Activated CD8-positive, alpha-beta T cell treated with anti-CD3 and anti-CD28 coated beads for 36 hours (primary cell): ENCODE results near the gene ATP2B2. TPM values are rescaled to one million over a fixed set of nuclear protein-coding genes. Genes with fewer than 3 reads are reported as not detected.

Source experiments
- ATAC-seq: fragments of 200-7000 bp; cut with Tn5 transposase; one replicate; pipeline ENCODE4 v1.10.0; 2021; ENCODE audit warnings: mild to moderate bottlenecking, moderate library complexity
- CTCF ChIA-PET: fragments of 350-600 bp; sonication (Branson Sonifier 250); formaldehyde crosslinking; loops from one replicate; lab custom pipeline; 2021; ENCODE audit warnings: antibody characterized with exemption; lab: Charles Lee
- POLR2A ChIA-PET: fragments of 350-600 bp; sonication (Branson Sonifier 250); formaldehyde crosslinking; loops from one replicate; lab custom pipeline; 2021; ENCODE audit warnings: antibody characterized with exemption; lab: Charles Lee
- DNase-seq: peaks from one replicate; pipeline ENCODE4 v3.0.0-alpha.2; 2020
- H3K27ac Mint-ChIP-seq: one replicate; pipeline ENCODE4 v1.8.0; 2021; ENCODE audit warnings: mild to moderate bottlenecking, mixed read lengths
- H3K27me3 Mint-ChIP-seq: one replicate; pipeline ENCODE4 v1.8.0; 2021; ENCODE audit warnings: mixed read lengths
- H3K36me3 Mint-ChIP-seq: one replicate; pipeline ENCODE4 v1.8.0; 2021; ENCODE audit warnings: low read depth, mixed read lengths
- H3K4me1 Mint-ChIP-seq: one replicate; pipeline ENCODE4 v1.8.0; 2021; ENCODE audit warnings: low read depth, mixed read lengths
- H3K4me3 Mint-ChIP-seq: one replicate; pipeline ENCODE4 v1.8.0; 2021; ENCODE audit warnings: mild to moderate bottlenecking, moderate library complexity, mixed read lengths
- H3K9me3 Mint-ChIP-seq: one replicate; pipeline ENCODE4 v1.8.0; 2021; ENCODE audit warnings: mixed read lengths
- intact Hi-C: fragments of 100-400 bp; cut with micrococcal nuclease; formaldehyde crosslinking; loops from one replicate; pipeline ENCODE4 v1.10.0; 2022
- total RNA-seq, 2 experiments: library from RNA; stranded (reverse); gene quantifications; one replicate each; pipeline ENCODE4 v1.2.3, GENCODE V29; 2021
- TF ChIP-seq, protein P1 (sequence below): fragments of 200-600 bp; IDR thresholded peaks from one replicate; pipeline ENCODE4 v1.8.0; 2022; ENCODE audit warnings: antibody characterized with exemption, mild to moderate bottlenecking

Gene ATP2B2
- total RNA-seq, 2 experiments from 2014 or later, result not detected

- ATAC-seq (no peak), DNase-seq (no peak)
- POLR2A ChIA-PET, result interaction anchor here (0.9 kb wide), 1 partner anchor 11 kb away, joined by 3 read pairs; no protein-coding TSS in a partner anchor
- Mint-ChIP-seq H3K36me3 (no peaks in the 10 kb centered on the region), H3K27me3 (no peaks in the 10 kb centered on the region), H3K27ac (no peak overlapping the region), H3K4me3 (no peak overlapping the region), H3K9me3 (no peaks in the 10 kb centered on the region), H3K4me1 (no peaks in the 10 kb centered on the region)
- CTCF ChIA-PET, result interaction anchor here (1.0 kb wide), 1 partner anchor 82 kb away, joined by 4 read pairs; no protein-coding TSS in a partner anchor
- TF ChIP-seq, protein P1, sequence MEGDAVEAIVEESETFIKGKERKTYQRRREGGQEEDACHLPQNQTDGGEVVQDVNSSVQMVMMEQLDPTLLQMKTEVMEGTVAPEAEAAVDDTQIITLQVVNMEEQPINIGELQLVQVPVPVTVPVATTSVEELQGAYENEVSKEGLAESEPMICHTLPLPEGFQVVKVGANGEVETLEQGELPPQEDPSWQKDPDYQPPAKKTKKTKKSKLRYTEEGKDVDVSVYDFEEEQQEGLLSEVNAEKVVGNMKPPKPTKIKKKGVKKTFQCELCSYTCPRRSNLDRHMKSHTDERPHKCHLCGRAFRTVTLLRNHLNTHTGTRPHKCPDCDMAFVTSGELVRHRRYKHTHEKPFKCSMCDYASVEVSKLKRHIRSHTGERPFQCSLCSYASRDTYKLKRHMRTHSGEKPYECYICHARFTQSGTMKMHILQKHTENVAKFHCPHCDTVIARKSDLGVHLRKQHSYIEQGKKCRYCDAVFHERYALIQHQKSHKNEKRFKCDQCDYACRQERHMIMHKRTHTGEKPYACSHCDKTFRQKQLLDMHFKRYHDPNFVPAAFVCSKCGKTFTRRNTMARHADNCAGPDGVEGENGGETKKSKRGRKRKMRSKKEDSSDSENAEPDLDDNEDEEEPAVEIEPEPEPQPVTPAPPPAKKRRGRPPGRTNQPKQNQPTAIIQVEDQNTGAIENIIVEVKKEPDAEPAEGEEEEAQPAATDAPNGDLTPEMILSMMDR, result no peak
- intact Hi-C loops, result no loop called here
These were observed 78.8 kb downstream of the ATP2B2 start for GRCh38 chr3:10426346-10427220.

DNA sequence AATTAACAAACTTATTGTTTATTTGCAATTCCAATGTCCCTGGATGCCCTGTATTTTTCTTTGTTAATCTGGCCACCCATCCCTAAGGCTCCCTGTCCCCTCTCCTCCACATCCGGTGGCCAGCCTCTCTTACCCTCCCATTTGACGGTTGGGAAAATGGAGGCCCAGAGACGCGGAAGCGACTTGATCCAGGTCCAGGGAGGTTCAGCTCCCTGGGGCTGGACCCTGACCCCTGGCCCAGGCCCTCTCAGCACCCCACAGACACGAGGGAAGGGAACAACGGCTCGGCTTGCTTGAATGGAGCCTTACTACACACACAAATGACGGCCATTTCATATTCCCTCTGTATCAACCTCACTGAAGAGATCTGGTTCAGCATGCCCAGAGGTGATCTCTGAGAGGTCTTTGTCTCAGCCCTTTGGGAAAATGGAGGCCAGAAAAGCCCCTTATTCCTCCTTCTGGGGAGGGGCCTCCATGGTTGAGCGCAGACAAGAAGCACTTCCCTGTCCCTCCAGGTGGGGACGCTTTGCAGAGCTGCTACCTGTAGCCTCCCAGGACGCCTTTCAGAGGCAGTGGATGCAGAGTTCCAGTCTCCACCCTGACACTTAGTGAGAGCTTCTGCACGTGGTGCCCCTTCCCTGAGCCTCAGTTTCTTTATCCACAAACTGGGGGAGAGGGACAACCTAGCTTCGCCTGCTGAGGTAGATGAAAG, 82.1 kb downstream of the ATP2B2 start:
- no peak for DNase-seq
- no peak overlapping the region for H3K27ac Mint-ChIP-seq
- H3K4me1 Mint-ChIP-seq, result peaks cover 6% of the 10 kb centered on the region
- H3K9me3 Mint-ChIP-seq, result no peaks in the 10 kb centered on the region
- ATAC-seq, result no peak
- POLR2A ChIA-PET, result no interaction called here
- H3K4me3 Mint-ChIP-seq, result no peak overlapping the region
- intact Hi-C loops, result no loop called here
- CTCF ChIA-PET, result interaction anchor here (1.4 to 2.1 kb wide), 2 partner anchors 10 to 13 kb away, joined by 4 to 11 read pairs; no protein-coding TSS in a partner anchor
- TF ChIP-seq, protein P1, result no peak
- H3K36me3 Mint-ChIP-seq, result no peaks in the 10 kb centered on the region
- H3K27me3 Mint-ChIP-seq, result no peaks in the 10 kb centered on the region

DNA sequence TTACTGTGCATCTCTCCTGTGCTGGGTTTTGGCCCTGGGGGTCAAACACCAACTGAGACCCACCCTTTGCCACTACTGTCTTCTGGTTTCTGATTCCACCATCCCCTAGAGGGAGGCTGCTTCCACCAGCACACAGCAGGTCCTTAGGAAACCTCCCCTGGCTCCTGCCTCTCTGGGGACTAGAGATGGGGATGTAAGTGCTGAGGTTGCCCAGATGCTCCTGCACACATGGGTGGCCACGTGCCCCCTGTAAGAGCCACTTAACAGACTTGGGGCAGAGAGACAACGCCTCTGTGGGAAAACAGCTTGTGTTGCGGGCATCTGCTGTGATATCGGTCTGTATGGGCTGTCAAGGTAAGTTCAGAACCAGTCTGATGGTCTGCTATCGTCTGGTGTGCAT, 83.4 kb downstream of the ATP2B2 start:
- ChIA-PET CTCF (no interaction called here), POLR2A (no interaction called here)
- no peak overlapping the region for H3K4me3 Mint-ChIP-seq
- intact Hi-C loops, result no loop called here
- DNase-seq, result no peak
- no peak for ATAC-seq
- H3K9me3 Mint-ChIP-seq, result no peaks in the 10 kb centered on the region
- peaks cover 6% of the 10 kb centered on the region for H3K4me1 Mint-ChIP-seq
- no peaks in the 10 kb centered on the region for H3K27me3 Mint-ChIP-seq
- TF ChIP-seq, protein P1, result no peak
- no peaks in the 10 kb centered on the region for H3K36me3 Mint-ChIP-seq
- no peak overlapping the region for H3K27ac Mint-ChIP-seq

DNA sequence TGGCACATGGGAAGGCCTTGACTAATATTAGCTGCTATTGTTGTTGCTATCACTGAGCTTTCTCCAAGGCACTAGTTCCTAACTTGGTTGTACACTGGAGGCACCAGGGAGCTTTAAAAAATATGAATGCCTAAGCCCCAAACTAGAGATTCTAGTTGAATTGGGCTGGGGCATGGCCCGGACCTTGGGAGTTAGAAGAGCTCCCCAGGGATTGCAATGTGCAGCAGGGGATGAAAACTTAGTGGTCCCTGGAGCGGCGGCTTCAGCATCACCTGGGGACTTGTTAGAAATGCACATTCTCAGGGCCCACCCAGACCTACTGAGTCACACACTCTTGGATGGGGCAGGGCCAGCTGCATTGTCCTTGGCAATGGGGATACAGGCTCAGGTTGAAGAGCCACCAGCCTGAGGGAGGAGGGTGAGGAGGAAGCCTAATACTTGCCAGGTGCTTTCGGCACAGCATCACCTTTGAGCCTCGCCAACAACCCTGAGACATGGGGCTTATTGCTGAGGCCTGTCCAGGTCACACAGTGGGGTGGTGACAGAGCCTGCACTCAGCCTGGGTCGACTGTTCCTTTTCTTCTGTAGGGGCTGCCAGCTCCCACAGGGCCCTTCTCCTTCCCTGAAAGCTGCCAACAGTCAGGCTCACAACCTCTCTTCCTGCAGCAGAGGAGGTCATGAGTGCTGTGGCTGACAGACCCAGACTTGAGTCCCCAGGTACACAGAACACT, 84.5 kb downstream of the ATP2B2 start:
- DNase-seq (no peak), ATAC-seq (no peak)
- ChIA-PET POLR2A (no interaction called here), CTCF (interaction anchor here (0.7 to 0.8 kb wide), 3 partner anchors 12 to 319 kb away, joined by 3 to 4 read pairs (median 3); no protein-coding TSS in a partner anchor)
- Mint-ChIP-seq H3K4me1 (peaks cover 6% of the 10 kb centered on the region), H3K4me3 (no peak overlapping the region), H3K9me3 (no peaks in the 10 kb centered on the region), H3K27ac (no peak overlapping the region), H3K36me3 (no peaks in the 10 kb centered on the region), H3K27me3 (no peaks in the 10 kb centered on the region)
- intact Hi-C loops, result no loop called here
- TF ChIP-seq, protein P1, result no peak
